BLaER1 treated with 17β-estradiol and CSF1 and Interleukin-3, amounts not matched to agents 10 nM and 100 nM (cell line): Measurements from ENCODE around the gene RGL2.
"Not testable (repeated sequence)": the region's sequence is repeated elsewhere in the genome, so short reads cannot be mapped to it uniquely, and the experiment has no call there.

Source experiments
- H3K27ac ChIP-seq, 11 experiments: shearing (Covaris generic); formaldehyde crosslinking; 2 replicates each; pipeline ENCODE4 v1.8.1; 2022
- H3K27me3 ChIP-seq, 11 experiments: shearing (Covaris generic); formaldehyde crosslinking; 2 replicates each; pipeline ENCODE4 v1.8.1; 2022
- H3K36me3 ChIP-seq, 11 experiments: shearing (Covaris generic); formaldehyde crosslinking; 2 replicates each; pipeline ENCODE4 v1.8.1; 2022
- H3K4me1 ChIP-seq, 10 experiments: shearing (Covaris generic); formaldehyde crosslinking; 2 replicates each; pipeline ENCODE4 v1.8.1; 2022
- H3K4me2 ChIP-seq, 11 experiments: shearing (Covaris generic); formaldehyde crosslinking; 2 replicates each; pipeline ENCODE4 v1.8.1; 2022
- H3K4me3 ChIP-seq, 10 experiments: shearing (Covaris generic); formaldehyde crosslinking; 2 replicates each; pipeline ENCODE4 v1.8.1; 2022
- H3K9ac ChIP-seq, 11 experiments: shearing (Covaris generic); formaldehyde crosslinking; 2 replicates each; pipeline ENCODE4 v1.8.1; 2022
- H3K9me3 ChIP-seq, 11 experiments: shearing (Covaris generic); formaldehyde crosslinking; replicated peaks in 1 of 11; 2 replicates each; pipeline ENCODE4 v1.8.1; 2022
- H4K20me1 ChIP-seq, 11 experiments: shearing (Covaris generic); formaldehyde crosslinking; 2 replicates each; pipeline ENCODE4 v1.8.1; 2022
- Cebpa-rat ChIP-seq, 11 experiments: shearing (Covaris generic); IDR thresholded peaks; 2 replicates each; pipeline ENCODE4 v1.8.1; 2022

Gene RGL2

DNA sequence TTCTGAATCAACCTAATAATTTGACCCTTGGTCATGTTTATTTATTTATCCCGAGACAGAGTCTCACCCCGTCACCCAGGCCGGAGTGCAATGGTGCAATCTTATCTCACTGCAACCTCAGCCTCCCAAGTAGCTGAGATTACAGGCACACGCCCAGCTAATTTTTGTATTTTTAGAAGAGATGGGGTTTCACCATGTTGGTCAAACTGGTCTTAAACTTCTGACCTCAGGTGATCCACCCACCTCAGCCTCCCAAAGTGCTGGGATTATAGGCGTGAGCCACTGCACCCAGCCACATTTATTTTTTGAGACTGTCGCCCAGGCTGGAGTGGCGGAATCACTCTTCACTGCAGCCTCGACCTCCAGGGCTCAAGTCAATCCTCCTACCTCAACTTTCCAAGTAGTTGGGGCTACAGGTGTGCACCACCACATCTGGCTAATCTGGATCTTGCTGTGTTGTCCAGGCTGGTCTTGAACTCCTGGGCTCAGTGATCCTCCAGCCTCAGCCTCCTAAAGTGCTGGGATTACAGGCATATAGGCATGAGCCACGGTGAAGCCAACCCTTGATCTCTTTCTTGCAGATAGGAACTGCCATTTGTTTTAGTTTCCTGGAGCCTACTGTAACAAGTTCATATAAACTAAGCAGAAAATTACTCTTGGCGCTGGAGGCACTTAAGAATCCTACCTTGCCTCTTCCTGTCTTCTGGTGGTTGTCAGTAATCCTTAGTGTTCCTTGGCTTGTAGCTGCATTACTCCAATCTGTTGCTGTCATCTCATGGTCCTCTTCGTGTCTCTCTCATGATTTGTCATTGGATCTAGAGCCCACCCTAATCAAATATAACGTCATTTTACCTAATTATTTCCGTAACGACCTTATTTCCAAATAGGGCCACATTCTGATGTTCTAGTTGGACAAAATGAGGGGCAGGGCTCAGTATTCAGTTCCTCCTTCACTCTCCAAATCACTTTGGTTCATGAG lies 24.5 kb downstream of the RGL2 start:
- peak overlapping the region; percentile 74 to 92 (median 88) for H3K4me3 ChIP-seq
- no peaks in the 10 kb centered on the region for H3K9me3 ChIP-seq
- no peaks in the 10 kb centered on the region for H3K27me3 ChIP-seq
- H3K36me3 ChIP-seq = peaks cover 56 to 69% (median 62%) of the 10 kb centered on the region in 11 experiments
- no peak for TF ChIP-seq Cebpa-rat (IDR thresholded peaks at IDR 0.05)
- H3K4me2 ChIP-seq = peak overlapping the region; percentile 90 to 99 (median 97)
- H3K4me1 ChIP-seq = peaks cover 72 to 80% (median 74%) of the 10 kb centered on the region in 10 experiments
- peak overlapping the region; percentile 91 to 99 (median 95) for H3K9ac ChIP-seq
- peak overlapping the region in 10 of 11 experiments; percentile 23 to 99 (median 97); a peak in 17 of 22 replicates for H3K27ac ChIP-seq
- H4K20me1 ChIP-seq = peaks cover 35 to 66% (median 57%) of the 10 kb centered on the region in 11 experiments; a peak in 21 of 22 replicates

DNA sequence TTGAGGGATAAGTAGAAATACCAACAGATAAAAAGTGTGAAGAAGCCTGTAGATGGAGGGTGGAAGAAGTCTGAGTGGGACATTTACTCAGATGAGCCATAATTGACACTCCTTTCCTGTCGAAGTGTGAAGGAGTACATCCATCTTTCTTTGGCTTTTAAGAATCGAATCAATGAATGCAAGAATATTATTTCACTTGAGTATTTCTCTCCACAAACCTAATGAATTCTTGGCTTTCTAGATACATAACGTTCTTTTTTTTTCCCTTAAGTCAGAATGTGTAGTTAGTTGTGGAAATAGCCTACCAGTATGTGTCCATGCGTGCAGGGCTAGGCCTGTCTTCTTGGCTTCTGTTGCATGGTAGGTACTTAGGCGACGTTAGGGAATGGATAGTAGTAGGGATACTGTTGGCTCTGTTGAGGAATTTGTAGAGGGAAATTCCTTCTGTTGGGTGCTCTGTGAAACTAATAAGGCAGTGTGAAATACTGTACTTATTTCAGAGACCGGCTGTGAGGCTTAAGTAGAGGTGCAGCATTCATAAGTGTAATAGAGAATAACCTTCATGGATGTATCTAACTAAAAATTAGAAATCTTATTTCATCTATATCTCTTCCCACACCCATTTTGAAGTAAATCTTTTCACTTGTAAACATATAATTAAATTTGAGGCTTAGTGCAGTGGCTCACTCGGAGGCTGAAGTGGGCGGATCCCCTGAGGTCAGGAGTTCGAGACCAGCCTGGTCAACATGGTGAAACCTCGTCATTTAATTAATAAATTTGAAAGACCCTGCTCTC lies 25.4 kb downstream of the RGL2 start:
- Histone ChIP-seq H3K4me3 (peak overlapping the region; percentile 74 to 92 (median 88)), H3K9ac (peak overlapping the region; percentile 91 to 99 (median 95)), H3K27me3 (no peaks in the 10 kb centered on the region), H3K36me3 (peaks cover 58 to 69% (median 62%) of the 10 kb centered on the region in 11 experiments), H3K4me2 (peak overlapping the region; percentile 90 to 99 (median 97)), H3K9me3 (no peaks in the 10 kb centered on the region), H3K4me1 (peaks cover 63 to 74% (median 66%) of the 10 kb centered on the region in 10 experiments), H3K27ac (peak overlapping the region; percentile 92 to 99 (median 98); a peak in 21 of 22 replicates), H4K20me1 (peaks cover 35 to 57% (median 49%) of the 10 kb centered on the region in 11 experiments; a peak in 21 of 22 replicates)
- no peak for TF ChIP-seq Cebpa-rat (IDR thresholded peaks at IDR 0.05)

DNA sequence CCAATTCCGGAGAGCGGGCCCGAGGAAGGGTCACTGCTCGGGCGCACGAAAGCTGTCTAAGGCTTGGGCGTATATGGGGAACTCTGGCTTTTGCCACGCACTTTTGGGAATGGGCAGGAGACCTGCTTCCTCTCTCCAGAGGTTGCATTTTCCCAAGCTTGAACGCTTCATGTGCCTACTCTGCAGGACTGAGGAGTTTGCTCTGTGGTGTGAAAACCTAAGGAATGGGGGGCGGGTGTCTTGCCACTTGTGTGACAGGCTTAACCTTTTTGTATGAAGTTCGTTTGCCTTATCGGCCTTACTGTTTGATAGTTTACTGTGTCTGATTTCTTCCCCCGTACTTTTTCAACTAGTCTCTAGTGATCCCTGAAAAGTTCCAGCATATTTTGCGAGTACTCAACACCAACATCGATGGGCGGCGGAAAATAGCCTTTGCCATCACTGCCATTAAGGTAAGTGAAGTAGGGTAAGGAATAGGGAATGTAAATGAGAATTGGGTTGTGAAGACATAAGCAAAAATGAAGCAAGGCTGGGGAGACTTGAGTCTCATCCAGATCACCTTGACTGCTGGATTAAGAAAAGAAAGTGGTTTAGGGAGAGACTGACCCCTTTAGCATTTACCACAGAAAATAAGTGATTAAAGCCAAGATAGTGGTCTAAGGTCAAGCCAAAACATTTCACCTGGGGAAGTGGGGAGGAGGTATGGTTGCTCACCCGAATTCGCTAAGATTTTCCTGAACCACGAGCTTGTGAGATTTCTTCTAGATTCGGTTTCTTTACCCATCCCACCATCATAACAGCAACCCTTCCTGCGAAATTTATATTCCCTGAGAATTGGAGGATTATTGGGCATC lies 26.2 kb downstream of the RGL2 start:
- H3K4me2 ChIP-seq = peak overlapping the region; percentile 90 to 99 (median 97)
- no peaks in the 10 kb centered on the region for H3K27me3 ChIP-seq
- no peaks in the 10 kb centered on the region for H3K9me3 ChIP-seq
- H3K4me1 ChIP-seq = peaks cover 54 to 74% (median 61%) of the 10 kb centered on the region in 10 experiments
- H3K27ac ChIP-seq = peak overlapping the region; percentile 92 to 99 (median 98); a peak in 21 of 22 replicates
- H3K9ac ChIP-seq = peak overlapping the region; percentile 91 to 99 (median 95)
- TF ChIP-seq Cebpa-rat (IDR thresholded peaks at IDR 0.05) = no peak
- H3K36me3 ChIP-seq = peaks cover 65 to 73% (median 68%) of the 10 kb centered on the region in 11 experiments
- H3K4me3 ChIP-seq = peak overlapping the region; percentile 74 to 92 (median 88)
- peaks cover 35 to 49% (median 44%) of the 10 kb centered on the region in 11 experiments; a peak in 21 of 22 replicates for H4K20me1 ChIP-seq

DNA sequence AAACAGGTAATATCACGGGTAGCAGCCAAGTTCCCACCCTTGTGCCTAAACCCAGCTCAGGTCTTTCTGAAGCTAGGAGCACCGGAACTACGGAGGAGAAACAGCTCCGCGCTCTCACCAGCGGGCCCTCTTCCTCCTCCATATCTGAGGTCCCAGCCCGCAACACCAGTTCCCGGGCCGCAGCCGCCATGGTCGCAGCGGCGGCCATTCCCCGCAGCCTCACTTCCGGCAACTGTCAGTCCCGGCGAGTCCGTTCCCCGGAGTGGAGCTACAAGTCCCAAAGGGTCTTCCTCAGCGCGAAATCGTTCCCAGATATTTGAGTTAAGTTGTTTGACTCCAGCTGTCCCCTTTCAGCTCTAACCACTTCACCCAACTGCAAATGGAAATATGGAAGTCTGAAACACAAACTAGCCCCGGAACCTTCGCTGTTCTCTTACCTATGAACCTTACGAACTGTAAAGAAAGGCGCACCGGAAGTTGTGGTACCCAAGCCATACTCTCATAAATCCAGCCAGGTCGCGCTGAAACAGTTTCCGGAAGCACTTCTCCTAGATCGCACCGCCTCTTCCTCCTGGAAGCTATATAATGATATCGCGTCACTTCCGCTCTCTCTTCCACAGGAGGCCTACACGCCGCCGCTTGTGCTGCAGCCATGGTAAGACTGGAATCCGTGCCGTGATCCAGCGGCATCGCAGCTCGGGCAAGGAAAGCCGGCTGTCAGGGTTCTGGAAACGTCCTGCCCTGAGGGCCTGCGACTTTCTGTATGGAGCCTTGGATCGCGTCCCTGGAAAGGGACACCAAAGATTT lies 27.1 kb downstream of the RGL2 start, which contains the start of the genes RPS18 and VPS52:
RPS18 (plus strand) TSS at position 608 of the 807 bp plus-strand sequence; CDS start at position 653, 45 bp downstream.
VPS52 (minus strand) TSS at position 409 of the 807 bp plus-strand sequence; CDS start at position 208, 201 bp downstream.
- TF ChIP-seq Cebpa-rat (IDR thresholded peaks at IDR 0.05) = no peak
- Histone ChIP-seq H3K4me2 (peak within 1 kb of the TSS; percentile 95 to 99 (median 97)), H4K20me1 (peaks cover 35 to 47% (median 42%) of the 10 kb centered on the region in 11 experiments; a peak in 21 of 22 replicates), H3K4me1 (peaks cover 52 to 83% (median 57%) of the 10 kb centered on the region in 10 experiments), H3K36me3 (peaks cover 74 to 81% (median 76%) of the 10 kb centered on the region in 11 experiments), H3K27me3 (no peaks in the 10 kb centered on the region), H3K9me3 (no peaks in the 10 kb centered on the region), H3K4me3 (peak within 1 kb of the TSS; percentile 74 to 92 (median 88)), H3K9ac (peak within 1 kb of the TSS; percentile 91 to 99 (median 95)), H3K27ac (peak within 1 kb of the TSS; percentile 92 to 99 (median 98))

DNA sequence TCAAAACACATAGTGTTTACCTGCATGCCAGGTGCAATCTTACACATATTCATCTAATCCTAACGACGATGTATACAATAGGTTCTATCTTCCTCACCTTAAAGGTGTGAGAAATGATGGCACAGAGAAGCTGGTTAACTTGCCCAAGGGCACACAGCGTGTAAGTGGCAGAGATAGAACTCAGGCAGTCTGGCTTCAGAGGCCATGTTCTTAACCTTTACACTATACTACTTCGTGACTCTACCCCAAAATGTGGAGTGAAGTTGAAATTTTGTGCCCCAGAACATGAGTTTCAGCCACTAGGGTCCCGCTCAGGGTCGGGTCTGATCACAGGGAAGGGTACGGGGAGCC lies 27.6 kb downstream of the RGL2 start:
- TF ChIP-seq Cebpa-rat (IDR thresholded peaks at IDR 0.05) = no peak
- peak overlapping the region; percentile 74 to 92 (median 88) for H3K4me3 ChIP-seq
- peak overlapping the region; percentile 92 to 99 (median 98) for H3K27ac ChIP-seq
- peaks cover 34 to 41% (median 37%) of the 10 kb centered on the region in 11 experiments; a peak in 21 of 22 replicates for H4K20me1 ChIP-seq
- H3K36me3 ChIP-seq = peaks cover 74 to 81% (median 77%) of the 10 kb centered on the region in 11 experiments
- peak overlapping the region; percentile 74 to 96 (median 85) for H3K4me2 ChIP-seq
- no peaks in the 10 kb centered on the region for H3K9me3 ChIP-seq
- H3K9ac ChIP-seq = peak overlapping the region; percentile 91 to 99 (median 95)
- peaks cover 46 to 77% (median 52%) of the 10 kb centered on the region in 10 experiments for H3K4me1 ChIP-seq
- no peaks in the 10 kb centered on the region for H3K27me3 ChIP-seq

DNA sequence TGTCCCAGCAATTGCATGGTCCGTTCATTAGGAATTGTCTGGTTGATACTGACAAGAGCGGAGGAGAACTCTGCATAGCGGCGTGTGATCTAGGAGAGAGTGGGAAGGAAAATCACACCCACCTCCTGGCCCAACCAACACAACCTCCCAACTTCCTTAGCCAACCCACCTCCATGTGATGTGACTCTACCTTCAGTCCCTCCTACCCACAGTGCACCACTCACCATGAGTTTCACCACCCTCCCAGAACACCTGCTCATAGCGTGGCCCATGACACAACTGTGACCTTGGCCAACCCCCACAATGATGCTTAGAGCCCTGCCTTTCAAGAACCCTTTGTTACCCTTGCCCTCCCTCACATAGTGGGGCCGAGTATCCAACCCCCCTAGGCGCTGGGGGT lies 34.7 kb downstream of the RGL2 start:
- Histone ChIP-seq H3K27ac (no peak overlapping the region), H3K9ac (no peak overlapping the region), H3K4me1 (peaks cover 0 to 23% (median 0%) of the 10 kb centered on the region in 10 experiments; a peak in 7 of 20 replicates), H3K36me3 (peaks cover 95 to 100% (median 99%) of the 10 kb centered on the region in 11 experiments), H3K4me2 (no peak overlapping the region), H3K9me3 (no peaks in the 10 kb centered on the region), H3K27me3 (no peaks in the 10 kb centered on the region), H4K20me1 (no peaks in the 10 kb centered on the region; a peak in 2 of 22 replicates), H3K4me3 (no peak overlapping the region)
- TF ChIP-seq Cebpa-rat (IDR thresholded peaks at IDR 0.05) = no peak

DNA sequence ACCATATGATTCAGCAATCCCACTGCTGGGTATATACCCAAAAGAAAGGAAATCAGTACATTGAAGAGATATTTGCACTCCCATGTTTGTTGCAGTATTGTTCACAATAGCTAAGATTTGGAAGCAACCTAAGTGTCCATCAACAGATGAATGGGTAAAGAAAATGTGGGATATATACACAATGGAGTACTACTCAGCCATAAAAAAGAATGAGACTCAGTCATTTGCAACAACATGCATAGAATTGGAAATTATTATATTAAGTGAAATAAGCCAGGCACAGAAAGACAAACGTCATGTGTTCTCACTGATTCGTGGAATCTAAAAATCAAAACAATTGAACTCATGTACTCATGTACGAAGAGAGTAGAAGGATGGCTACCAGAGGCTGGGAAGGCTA lies 36.3 kb downstream of the RGL2 start:
- H3K4me2 ChIP-seq, H3K27me3 ChIP-seq, H3K9me3 ChIP-seq, H4K20me1 ChIP-seq, H3K4me3 ChIP-seq, H3K4me1 ChIP-seq, H3K27ac ChIP-seq, H3K9ac ChIP-seq: not testable (repeated sequence)
- peaks cover 94 to 100% (median 99%) of the 10 kb centered on the region in 11 experiments for H3K36me3 ChIP-seq
